SH-SY5Y (cell line): ENCODE results near the gene CLP1.

Experiments used
- GATA2 ChIP-seq: IDR thresholded peaks from 2 replicates; pipeline ENCODE4 v1.6.1; 2011; ENCODE audit warnings: mild to moderate bottlenecking, low read depth, low read length
- GATA3 ChIP-seq: IDR thresholded peaks from 2 replicates; pipeline ENCODE4 v1.6.1; 2011; ENCODE audit warnings: low read depth, mild to moderate bottlenecking, low read length, moderate library complexity

GRCh38 chr11:57699813-57700212 lies 42.3 kb downstream of the CLP1 start:
- TF ChIP-seq GATA2 (no peak), GATA3 (no peak)
